Neural progenitor cell (in vitro differentiated cells): ENCODE measurements around the gene MYH3.

Source experiments
- EZH2 ChIP-seq: fragments of 200-600 bp; sonication (generic); IDR thresholded peaks from 2 replicates; pipeline ENCODE4 v1.6.1; 2017; ENCODE audit warnings: antibody characterized with exemption, mild to moderate bottlenecking, moderate library complexity
- EZH2phosphoT487 ChIP-seq: fragments of 200-600 bp; sonication (generic); IDR thresholded peaks from 2 replicates; pipeline ENCODE4 v1.6.1; 2017; ENCODE audit warnings: antibody characterized with exemption
- TF ChIP-seq, protein P1 (sequence below): fragments of 200-600 bp; sonication (generic); IDR thresholded peaks from 2 replicates; pipeline ENCODE4 v1.5.1; 2017; ENCODE audit warnings: antibody characterized with exemption, mild to moderate bottlenecking

DNA sequence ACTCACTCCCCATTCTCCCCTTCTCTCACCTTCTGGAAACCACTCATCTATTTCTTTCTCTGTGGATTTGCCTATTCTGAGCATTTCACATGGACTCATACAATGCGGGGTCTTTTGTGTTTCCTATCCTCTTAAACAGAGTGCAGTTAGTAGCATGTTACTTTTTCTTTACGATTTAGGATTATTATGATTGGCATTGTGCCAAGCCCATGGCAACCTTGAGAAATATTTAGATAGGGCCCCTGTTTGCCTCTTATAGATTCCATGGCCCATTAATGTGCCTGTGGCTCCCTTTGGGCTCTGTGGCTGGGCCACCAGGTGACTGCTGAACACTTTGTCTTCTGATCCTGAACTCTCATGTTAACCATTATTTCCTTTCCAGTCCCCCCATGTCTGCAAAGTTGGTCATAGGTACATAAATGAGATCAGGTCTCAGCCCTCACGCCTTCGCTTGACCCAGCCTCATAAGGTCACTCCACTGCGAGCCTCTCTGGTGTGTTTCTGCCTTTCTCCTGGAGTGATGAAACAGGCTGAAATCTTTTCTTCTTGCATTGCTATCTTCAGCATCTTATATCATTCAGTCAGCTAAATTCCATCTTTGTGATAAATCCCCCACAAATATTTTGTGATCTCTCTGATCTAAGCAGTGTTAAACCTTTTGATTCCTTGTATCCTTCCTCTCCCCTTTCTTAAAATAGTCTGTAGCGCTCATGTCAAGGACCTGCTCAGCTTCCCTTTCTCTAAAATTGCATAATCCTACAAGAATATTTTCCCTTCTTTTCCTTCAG, 44.0 kb downstream of the MYH3 start:
- TF ChIP-seq EZH2 (no peak), EZH2phosphoT487 (no peak)
- TF ChIP-seq, protein P1, sequence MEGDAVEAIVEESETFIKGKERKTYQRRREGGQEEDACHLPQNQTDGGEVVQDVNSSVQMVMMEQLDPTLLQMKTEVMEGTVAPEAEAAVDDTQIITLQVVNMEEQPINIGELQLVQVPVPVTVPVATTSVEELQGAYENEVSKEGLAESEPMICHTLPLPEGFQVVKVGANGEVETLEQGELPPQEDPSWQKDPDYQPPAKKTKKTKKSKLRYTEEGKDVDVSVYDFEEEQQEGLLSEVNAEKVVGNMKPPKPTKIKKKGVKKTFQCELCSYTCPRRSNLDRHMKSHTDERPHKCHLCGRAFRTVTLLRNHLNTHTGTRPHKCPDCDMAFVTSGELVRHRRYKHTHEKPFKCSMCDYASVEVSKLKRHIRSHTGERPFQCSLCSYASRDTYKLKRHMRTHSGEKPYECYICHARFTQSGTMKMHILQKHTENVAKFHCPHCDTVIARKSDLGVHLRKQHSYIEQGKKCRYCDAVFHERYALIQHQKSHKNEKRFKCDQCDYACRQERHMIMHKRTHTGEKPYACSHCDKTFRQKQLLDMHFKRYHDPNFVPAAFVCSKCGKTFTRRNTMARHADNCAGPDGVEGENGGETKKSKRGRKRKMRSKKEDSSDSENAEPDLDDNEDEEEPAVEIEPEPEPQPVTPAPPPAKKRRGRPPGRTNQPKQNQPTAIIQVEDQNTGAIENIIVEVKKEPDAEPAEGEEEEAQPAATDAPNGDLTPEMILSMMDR = no peak
